SK-N-MC (cell line): Measurements from ENCODE around the gene ZNHIT2.

Experiments
- EZH2 ChIP-seq: fragments of 200-600 bp; sonication (generic); IDR thresholded peaks from one replicate; pipeline ENCODE4 v1.6.1; 2017; ENCODE audit warnings: antibody characterized with exemption
- POLR2AphosphoS5 ChIP-seq: IDR thresholded peaks from 2 replicates; pipeline ENCODE4 v1.6.1; 2012; ENCODE audit warnings: mild to moderate bottlenecking, low read depth, low read length, borderline replicate concordance

DNA sequence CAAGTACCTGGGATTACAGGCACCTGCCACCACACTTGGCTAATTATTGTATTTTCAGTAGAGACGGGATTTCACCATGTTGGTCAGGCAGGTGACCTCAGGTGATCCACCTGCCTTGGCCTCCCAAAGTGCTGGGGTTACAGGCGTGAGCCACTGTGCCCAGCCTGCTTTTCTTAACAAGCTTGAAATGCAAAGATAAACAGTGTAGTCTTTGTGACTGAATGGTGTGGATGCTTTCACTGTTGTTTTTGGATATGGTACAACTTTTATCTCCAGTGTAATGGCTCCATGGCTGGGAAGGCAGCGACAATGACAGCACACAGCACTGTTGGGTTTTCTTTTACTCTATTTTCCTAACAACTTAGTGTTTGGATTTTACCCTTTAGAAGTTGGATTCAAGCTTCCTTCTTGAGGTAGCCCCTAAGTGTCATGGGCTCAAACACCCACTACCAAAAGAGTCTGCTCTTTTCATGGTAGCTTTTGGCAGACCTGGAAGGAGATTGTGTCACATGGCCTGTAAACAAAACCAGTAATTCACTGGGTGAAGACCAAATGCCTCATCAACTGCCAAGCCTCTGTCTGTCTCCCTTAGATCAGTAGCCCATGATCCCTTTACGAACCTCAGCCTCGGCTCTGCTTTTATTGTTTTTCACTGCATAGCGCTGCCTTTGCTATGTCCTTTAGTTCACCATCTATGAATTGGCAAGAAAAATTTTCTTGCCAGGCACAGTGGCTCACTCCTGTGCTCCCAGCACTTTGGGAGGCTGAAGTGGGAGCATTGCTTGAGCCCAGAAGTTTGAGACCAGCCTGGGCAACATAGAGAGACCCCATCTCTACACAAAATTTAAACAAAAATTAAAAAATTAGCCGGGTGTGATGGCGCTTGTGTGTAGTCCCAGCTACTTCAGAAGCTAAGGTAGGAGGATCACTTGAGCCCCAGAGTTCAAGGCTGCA, 15.1 kb downstream of the ZNHIT2 start:
- TF ChIP-seq EZH2: no peak
- TF ChIP-seq POLR2AphosphoS5: no peak
